ENCODE data around the gene DAB2. TPM values are rescaled to one million over a fixed set of nuclear protein-coding genes. Genes with fewer than 3 reads are reported as not detected.

Gene DAB2
- total RNA-seq, 1 experiment from 2014 or later, result 5.5 TPM

- no peak for TF ChIP-seq RAD21 (IDR thresholded peaks at IDR 0.05; ENCODE audit: low read depth)
- no peak for TF ChIP-seq FOSL1 (IDR thresholded peaks at IDR 0.05; ENCODE audit: low read depth)
- TF ChIP-seq POLR2AphosphoS5 (IDR thresholded peaks at IDR 0.05; ENCODE audit: low read depth, low read length), result no peak
- TF ChIP-seq EZH2 (IDR thresholded peaks at IDR 0.05), result no peak
- TF ChIP-seq SP1 (IDR thresholded peaks at IDR 0.05; ENCODE audit: low read depth), result no peak
- TF ChIP-seq CEBPB (IDR thresholded peaks at IDR 0.05; ENCODE audit: low read depth), result no peak
- no peak for TF ChIP-seq ELF1 (IDR thresholded peaks at IDR 0.05; ENCODE audit: borderline replicate concordance, low read depth)
- TF ChIP-seq EZH2phosphoT487 (IDR thresholded peaks at IDR 0.05; ENCODE audit: borderline replicate concordance), result no peak
Measured at GRCh38 chr5:39462211-39462610, 37.4 kb upstream of the DAB2 start (continued).

DNA sequence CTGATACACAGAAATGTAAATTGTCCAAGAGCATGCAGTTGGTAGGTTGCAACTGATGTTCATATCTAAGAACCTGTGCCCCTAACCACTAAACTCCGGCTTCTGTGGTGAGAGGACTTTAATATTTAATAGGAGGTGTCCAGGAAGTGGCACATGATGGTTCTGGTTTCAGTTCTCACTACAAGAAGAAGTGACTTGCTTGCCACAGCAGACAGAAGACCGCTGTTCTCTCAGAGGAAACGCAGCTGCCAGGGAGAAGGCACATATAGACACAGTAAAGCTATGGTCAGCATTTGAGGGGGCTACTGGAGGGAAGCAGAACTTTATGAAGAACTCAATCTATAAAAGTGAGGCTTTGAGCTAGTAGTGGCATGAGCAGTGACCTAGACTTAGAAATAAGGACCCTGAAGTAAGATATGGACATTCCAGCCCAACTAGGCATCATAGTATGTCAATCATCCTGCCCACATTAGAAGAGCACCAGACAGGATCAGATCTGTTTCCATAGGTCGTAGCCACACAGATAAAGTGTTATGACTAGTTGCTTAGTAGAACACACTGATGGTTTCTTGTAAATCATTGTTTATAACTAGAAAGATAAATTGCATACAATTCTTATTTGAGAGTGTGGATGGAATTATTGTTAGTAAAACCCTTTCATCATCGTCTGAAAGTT is 36.4 kb upstream of the DAB2 start:
- no TSS peak for BruUV-seq (replicated peaks)
- no peaks in the 10 kb centered on the region for H3K4me1 ChIP-seq (ENCODE audit: control insufficient read depth in 1 of 2, insufficient read depth in 2 of 2, low read length in 2 of 2)
- H3K27ac ChIP-seq (ENCODE audit: low read depth, low read length), result no peak overlapping the region
- H3K36me3 ChIP-seq (ENCODE audit: control insufficient read depth in 1 of 2, insufficient read depth in 2 of 2, low read length in 2 of 2), result no peaks in the 10 kb centered on the region
- ATAC-seq (no peak), DNase-seq (ENCODE audit: low read depth, low spot score) (no peak)
- no peak overlapping the region for H3K4me2 ChIP-seq (ENCODE audit: low read length)
- H3K27me3 ChIP-seq (ENCODE audit: insufficient read depth, low read length), result no peaks in the 10 kb centered on the region
- no peaks in the 10 kb centered on the region for H3K9me3 ChIP-seq (ENCODE audit: control insufficient read depth in 1 of 2, insufficient read depth in 1 of 2, low read depth in 1 of 2, low read length in 2 of 2)
- H4K20me1 ChIP-seq (ENCODE audit: insufficient read depth), result no peaks in the 10 kb centered on the region
- TF ChIP-seq SP1 (IDR thresholded peaks at IDR 0.05; ENCODE audit: low read depth) (no peak), ZNF274 (IDR thresholded peaks at IDR 0.05; ENCODE audit: low read depth, low read length) (no peak), EZH2phosphoT487 (IDR thresholded peaks at IDR 0.05; ENCODE audit: borderline replicate concordance) (no peak), EZH2 (IDR thresholded peaks at IDR 0.05) (no peak), JUND (IDR thresholded peaks at IDR 0.05) (no peak), ELF1 (IDR thresholded peaks at IDR 0.05; ENCODE audit: borderline replicate concordance, low read depth) (no peak), REST (IDR thresholded peaks at IDR 0.05; ENCODE audit: low read depth) (no peak), POLR2AphosphoS5 (IDR thresholded peaks at IDR 0.05; ENCODE audit: low read depth, low read length) (no peak), EGR1 (IDR thresholded peaks at IDR 0.05; ENCODE audit: low read depth) (no peak), ZFX (IDR thresholded peaks at IDR 0.05) (no peak), POLR2A (IDR thresholded peaks at IDR 0.05; ENCODE audit: borderline replicate concordance, extremely low read depth, insufficient read depth, insufficient read length) (no peak), CEBPB (IDR thresholded peaks at IDR 0.05; ENCODE audit: low read depth) (no peak), CBX3 (IDR thresholded peaks at IDR 0.05; ENCODE audit: low read depth) (no peak)
- TF ChIP-seq, protein P1, sequence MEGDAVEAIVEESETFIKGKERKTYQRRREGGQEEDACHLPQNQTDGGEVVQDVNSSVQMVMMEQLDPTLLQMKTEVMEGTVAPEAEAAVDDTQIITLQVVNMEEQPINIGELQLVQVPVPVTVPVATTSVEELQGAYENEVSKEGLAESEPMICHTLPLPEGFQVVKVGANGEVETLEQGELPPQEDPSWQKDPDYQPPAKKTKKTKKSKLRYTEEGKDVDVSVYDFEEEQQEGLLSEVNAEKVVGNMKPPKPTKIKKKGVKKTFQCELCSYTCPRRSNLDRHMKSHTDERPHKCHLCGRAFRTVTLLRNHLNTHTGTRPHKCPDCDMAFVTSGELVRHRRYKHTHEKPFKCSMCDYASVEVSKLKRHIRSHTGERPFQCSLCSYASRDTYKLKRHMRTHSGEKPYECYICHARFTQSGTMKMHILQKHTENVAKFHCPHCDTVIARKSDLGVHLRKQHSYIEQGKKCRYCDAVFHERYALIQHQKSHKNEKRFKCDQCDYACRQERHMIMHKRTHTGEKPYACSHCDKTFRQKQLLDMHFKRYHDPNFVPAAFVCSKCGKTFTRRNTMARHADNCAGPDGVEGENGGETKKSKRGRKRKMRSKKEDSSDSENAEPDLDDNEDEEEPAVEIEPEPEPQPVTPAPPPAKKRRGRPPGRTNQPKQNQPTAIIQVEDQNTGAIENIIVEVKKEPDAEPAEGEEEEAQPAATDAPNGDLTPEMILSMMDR (IDR thresholded peaks at IDR 0.05 in 2 of 3, conservative IDR thresholded peaks at IDR 0.05 in 1 of 3; ENCODE audit: borderline replicate concordance in 1 of 3, insufficient read depth in 1 of 3, low read depth in 2 of 3, low read length in 2 of 3), result no peak
- TF ChIP-seq, protein P2, sequence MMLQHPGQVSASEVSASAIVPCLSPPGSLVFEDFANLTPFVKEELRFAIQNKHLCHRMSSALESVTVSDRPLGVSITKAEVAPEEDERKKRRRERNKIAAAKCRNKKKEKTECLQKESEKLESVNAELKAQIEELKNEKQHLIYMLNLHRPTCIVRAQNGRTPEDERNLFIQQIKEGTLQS (IDR thresholded peaks at IDR 0.05), result no peak
- no peaks in the 10 kb centered on the region for H3K79me2 ChIP-seq (ENCODE audit: insufficient read depth, low read length)
- H3K9me2 ChIP-seq (ENCODE audit: insufficient read depth), result no peaks in the 10 kb centered on the region
- H3K4me3 ChIP-seq (replicated peaks in 1 of 2; ENCODE audit: low read depth in 1 of 2, low read length in 2 of 2), result no peak overlapping the region
- CTCF ChIA-PET, result no interaction called here
- intact Hi-C loops (cut with micrococcal nuclease), result no loop called here
- RAD21 ChIA-PET (ENCODE audit: low non-redundant PET in 1 of 2, low total read pairs in 2 of 2, uncharacterized antibody in 2 of 2, unreplicated experiment in 2 of 2), result no interaction called here
- H2AFZ ChIP-seq (ENCODE audit: low read depth, low read length, poor library complexity, severe bottlenecking), result no peak overlapping the region
- POLR2A ChIA-PET, result no interaction called here
- no peak overlapping the region for H3K9ac ChIP-seq (ENCODE audit: low read length)

Data from HCT116 (cell line).